Right lobe of liver (tissue), 4 donors: ENCODE measurements around the gene KCNN3.

Experiments
- POLR2A ChIP-seq: fragments of 450-650 bp; IDR thresholded peaks from one replicate; pipeline ENCODE4 v1.6.1; 2017; ENCODE audit warnings: antibody characterized with exemption, mild to moderate bottlenecking
- TF ChIP-seq, protein P1 (sequence below), 4 donors: fragments of 200-600 bp in 3 of 4; fragments of 450-650 bp in 1 of 4; IDR thresholded peaks; one replicate each; pipeline versions ENCODE4 v1.5.1 to v1.8.0; 2016 to 2022; ENCODE audit warnings: antibody characterized with exemption in 4 of 4, mild to moderate bottlenecking in 2 of 4
- donor health status: DM: no; HTN: no; CAD: no.
- donor health status: DM: no; HTN: no; CAD: no.
- donor health status: DM: no; HTN: yes; CAD: no.

DNA sequence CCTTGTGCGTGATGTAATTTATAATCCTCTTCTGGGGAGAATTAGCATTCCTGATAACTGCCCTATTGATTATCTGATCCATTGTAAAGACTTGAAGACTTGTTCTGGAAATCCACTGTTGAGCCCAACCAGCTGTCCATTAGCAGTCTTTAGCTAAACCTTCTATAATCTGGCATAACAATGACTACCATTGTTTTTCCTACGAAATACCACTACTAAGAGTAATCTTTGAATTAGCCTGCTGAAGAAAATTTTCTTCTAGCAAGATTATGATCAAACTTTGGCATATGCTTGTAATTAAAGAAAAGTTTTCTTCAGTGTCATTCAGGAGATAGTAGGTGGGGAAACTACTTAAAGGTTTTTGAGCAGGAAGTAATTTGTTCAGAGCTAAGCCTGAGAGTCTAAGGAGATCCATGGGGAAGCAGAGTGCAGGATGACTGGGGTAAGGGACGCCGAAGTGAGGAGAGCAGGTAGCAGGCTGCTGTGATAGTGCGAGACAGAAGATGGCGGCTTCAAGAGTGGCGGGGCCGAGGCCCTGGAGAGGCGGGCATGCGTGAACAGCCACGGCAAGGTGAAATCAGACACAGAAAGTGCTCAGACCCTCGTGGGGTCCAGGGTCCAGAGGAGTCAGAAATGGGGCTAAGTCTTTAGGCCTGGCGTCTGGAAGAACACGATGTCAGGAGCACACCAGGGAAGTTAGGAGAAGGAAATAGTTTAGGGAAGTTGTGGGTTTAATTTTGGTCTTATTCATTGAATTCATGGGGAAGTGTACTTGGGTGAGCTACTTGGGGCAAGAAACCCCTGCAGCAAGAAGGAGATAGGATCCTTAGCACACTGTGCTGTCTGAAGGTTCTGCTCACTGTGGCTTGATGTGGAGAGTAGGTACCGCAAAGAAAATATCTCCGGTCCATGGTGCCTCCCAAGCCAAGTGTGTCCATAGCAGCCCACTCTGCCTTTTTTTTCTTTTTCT lies 149.5 kb downstream of the KCNN3 start:
- no peak for TF ChIP-seq POLR2A
- TF ChIP-seq, protein P1, sequence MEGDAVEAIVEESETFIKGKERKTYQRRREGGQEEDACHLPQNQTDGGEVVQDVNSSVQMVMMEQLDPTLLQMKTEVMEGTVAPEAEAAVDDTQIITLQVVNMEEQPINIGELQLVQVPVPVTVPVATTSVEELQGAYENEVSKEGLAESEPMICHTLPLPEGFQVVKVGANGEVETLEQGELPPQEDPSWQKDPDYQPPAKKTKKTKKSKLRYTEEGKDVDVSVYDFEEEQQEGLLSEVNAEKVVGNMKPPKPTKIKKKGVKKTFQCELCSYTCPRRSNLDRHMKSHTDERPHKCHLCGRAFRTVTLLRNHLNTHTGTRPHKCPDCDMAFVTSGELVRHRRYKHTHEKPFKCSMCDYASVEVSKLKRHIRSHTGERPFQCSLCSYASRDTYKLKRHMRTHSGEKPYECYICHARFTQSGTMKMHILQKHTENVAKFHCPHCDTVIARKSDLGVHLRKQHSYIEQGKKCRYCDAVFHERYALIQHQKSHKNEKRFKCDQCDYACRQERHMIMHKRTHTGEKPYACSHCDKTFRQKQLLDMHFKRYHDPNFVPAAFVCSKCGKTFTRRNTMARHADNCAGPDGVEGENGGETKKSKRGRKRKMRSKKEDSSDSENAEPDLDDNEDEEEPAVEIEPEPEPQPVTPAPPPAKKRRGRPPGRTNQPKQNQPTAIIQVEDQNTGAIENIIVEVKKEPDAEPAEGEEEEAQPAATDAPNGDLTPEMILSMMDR (IDR thresholded peaks at IDR 0.05), result no peak
